GM18870 (cell line): Measurements from ENCODE around the gene MPV17L2.

Experiments
- ATAC-seq: cut with Tn5 transposase; IDR thresholded peaks from one replicate; pipeline ENCODE4 v1.9.1; 2021; ENCODE audit warnings: moderate library complexity; ENCODE audit not compliant: unreplicated experiment

MPV17L2 gene

DNA sequence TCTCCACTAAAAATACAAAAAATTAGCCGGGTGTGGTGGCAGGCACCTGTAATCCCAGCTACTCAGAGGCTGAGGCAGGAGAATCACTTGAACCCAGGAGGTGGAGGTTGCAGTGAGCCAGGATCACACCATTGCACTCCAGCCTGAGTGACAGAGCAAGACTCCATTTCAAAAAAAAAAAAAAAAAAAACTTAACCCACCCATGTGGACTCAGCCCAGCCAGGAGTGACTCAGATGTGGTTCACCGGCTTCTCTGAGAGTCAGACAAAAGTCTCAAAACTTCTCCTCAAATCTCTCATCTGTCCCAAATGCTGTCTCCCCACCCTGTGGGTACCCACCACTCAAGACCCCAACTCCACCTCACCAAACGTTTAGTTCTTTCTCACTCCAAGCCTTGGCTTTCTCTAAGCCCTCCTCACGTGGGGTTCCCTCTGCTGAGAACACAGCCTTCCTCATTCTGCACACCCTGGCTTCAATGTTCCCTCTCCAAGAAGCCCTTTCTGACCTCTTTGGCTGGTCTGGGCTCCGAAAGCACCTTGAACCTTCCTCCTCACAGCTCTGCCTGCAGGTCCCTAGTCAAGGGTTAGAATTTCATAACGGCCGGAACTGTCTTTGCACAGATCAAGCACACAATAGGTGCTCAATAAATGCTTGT, 21.9 kb downstream of the MPV17L2 start:
- ATAC-seq: no peak

DNA sequence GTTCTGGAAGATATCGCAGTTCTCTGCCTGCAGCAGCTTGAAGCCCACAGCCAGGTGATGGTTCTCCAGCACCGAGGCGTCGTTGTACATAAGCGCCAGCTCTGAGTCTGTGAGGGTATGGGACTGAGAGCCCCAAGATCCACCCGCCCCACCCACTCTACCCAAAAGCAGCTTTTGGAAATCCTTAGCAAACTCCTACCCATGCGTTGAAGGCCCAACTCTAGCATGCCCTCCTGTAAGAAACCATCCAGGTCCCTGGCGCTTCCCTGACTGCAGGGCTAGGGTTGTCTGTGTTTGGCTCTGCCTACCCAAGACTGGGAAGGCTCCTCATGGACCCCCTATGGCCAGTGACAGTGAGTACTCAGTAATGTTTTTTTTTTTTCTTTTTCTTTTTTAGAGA, 23.8 kb downstream of the MPV17L2 start:
- ATAC-seq: no peak

DNA sequence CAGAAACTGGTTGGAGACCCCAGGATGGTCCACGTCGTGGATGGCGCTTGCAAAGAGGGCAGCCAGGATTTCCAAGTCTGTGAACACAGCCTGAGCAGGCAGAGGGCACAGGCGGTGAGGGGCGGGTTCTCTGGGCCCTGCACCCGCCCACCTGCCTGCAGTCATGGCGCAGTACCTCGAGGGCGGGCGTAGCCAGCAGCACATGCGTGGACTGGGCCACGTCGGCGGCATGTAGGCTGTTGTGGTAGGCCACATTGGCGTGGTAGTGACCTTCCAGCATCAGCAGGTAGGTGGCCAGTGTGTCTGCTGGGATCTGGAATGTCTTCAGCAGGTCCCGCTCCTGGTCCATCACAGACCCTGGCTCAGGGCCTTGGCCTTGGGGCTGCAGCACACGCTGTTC, 25.1 kb downstream of the MPV17L2 start:
- no peak for ATAC-seq

DNA sequence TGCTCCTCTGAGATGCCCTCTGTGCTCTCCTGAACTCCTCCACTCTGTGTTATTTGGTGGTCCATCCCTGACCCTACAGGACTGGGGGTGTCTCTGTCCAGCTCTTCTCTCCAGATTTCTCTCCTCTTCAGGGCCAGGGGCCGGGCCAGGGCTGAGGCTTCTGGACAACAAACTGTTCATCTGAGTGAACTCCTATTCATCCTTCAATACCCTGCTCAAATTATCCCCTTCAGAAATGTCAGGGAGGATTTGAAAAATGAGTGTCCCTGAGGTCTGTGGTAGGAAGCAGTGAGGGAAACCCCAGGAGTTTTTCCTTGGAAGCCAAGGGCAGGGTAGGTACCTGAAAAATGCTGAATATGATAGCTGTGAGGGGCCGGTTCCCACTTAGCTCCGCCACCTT, 25.6 kb downstream of the MPV17L2 start:
- ATAC-seq: no peak

DNA sequence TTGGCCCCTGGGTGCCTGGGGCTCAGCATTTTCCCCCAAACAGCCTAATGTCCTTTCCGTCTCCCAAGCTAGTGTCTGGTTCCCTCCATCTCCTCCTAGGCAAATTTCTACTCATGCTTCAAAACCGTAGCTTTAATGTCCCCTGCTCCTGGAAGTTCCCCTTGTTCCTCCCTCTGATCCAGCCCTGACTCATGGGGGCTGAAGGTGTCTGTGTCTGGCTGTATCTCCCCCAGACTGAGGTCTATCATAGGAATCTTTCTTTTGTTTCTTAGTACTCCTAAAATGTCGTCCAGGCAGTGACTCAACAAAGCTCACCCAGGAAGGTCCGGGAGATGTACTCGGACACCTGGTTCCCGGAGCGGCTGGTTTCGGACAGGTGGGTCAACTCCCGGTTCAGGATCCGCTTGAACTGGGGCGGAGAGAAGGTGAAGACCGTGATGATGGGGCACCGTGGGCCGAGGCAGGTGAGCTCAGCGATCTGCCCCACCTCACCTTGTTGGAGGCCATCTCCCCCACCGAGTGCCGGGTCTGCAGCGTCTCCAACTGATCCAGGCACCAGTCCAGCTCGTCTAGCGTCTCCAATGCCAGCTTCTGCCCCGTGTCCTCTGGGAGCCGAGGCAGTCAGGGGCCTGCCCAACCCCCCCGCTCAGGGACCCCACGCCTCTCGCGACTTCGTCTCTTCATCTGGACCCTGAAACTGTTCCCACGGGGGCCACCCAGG, 27.1 kb downstream of the MPV17L2 start:
- no peak for ATAC-seq

DNA sequence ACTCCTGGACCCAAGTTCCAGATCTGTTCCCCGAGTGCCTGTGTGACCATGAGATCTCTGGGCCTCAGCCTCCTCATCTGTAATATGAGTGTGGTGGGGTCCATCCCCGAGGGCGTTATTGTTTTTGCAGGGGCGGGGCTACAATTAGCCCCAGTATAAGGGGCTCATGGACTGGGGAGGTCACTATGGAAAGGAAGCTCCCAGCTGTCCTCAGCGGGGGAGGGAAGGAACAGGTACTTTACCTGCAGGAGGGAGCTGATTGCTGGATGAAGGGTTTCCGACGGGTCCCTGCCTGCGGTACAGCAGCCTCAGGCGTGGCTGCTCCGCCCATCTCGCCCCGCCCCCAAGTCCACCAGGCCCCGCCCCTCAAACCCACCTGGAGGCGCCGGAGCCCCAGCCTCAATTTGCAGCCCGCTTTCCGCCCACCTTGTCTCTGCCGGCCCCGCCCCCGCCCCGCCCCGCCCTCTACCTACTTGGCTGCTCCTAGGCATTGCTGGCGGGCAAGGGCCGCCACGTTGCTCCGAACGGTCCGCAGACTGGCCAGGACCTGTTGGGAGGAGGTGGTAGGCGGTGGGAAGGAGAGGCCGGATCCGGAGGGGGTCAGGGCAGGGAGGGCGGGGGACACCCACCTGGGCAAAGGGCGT, 27.7 kb downstream of the MPV17L2 start:
- ATAC-seq: no peak

DNA sequence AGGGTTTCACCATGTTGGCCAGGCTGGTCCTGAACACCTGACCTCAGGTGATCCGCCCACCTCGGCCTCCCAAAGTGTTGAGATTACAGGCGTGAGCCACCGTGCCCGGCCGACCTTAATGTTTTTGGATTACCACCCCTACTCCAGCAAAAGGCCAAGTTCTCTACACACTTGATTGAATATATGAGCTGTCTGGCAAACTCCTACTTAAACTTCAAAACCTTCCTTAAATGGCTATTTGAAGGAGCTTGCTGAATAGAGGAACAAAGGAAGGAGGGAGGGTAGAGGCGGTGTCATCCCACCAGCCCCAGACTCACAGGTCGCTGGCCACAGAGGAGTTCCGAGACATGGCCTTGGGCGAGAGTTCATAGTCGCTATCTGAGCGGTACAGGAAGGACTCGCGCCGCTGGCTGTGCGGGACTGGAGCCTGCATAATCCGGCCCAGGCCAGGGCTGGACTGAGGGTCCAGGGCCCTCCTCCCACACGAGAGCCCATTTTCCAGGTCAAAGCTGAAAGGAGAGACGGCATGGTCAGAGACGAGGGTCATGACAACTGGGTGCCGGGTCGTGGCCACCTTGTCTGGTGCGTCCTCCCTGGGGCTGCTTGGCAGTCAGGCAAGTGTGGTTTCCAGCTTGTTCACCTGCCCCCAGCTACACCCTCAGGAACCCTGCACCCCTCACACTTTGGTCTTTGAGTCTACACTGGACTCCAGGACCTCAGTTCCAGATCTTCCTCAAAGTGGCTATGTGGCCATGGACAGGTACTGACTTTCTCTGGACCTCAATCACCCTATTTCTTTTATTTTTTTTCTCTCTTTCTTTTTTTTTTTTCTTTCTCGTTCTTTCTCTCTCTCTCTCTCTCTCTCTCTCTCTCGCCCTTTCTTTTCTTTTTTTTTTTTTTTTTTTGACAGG, 29.1 kb downstream of the MPV17L2 start:
- no peak for ATAC-seq

DNA sequence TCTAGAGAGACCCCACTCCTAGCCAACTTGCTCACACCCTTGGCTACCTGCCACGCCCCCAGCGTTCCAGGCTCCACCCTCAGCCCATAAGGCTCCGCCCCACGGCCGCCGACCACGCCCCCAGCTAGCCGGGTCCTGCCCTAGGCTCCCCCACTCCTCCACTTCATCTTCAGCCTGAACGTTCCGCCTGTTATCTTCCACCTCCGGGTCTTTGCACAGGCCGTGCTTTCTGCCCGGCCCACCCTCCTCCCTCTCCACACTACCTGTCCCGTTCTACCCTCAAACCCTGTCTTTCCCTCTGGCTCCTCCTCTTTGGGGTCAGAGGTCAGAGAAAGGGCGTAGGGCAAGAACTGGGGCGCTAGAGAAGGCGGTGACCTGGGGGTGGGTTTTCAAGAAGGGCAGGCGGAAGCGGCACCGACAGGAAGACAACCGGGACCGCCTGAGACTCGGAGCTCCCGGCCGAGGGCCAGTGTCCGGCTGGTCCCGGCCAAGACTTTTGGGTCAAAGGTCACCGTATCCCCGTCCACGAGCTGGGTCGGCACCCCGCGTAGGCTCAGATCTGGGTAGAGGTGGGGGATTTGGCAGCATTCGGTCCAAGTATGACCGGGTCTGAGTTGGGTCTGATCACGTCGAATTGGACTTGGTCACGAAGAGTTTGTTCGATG, 31.0 kb downstream of the MPV17L2 start:
- ATAC-seq: peak; percentile 13

DNA sequence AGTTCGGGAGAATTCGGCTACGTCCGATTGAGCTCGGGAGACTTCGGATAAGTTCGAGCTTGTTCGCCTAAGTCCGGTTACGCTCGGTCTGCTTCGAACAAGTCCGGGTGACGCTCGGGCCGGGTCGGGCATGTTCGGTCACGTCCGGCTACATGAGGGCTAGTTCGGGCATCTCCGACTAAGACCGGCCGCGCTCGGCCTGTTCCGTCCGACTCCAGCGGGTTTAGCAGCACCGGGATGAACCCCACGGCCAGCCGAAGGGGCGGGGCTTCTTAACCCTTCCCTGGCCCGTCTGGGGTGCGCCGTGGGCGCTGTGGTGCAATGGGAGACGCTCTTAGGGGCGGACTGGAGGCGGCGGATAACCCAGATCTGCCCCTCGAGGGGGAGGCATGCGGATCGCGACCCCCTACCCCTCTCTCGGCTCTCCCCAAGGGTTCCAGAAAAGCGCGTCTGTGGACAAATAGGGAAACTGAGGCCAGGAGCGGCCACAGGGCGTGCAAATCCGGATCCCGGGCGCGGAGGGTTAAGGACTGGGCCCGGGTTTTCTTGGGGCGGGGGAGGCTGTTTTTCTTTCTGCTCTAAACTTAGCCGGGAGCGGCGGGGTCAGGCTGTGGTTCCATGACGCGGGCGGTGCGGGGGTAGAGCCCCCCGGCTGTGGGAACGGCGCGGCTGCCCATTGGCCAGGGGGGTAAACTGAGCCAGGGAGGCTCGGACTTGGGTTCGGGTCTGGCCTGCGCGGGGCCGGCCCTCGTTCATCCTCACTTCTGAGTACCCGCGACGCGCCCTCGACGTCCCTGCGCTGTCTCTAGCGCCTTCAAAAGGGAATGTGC, 31.7 kb downstream of the MPV17L2 start:
- peak; percentile 77 for ATAC-seq

DNA sequence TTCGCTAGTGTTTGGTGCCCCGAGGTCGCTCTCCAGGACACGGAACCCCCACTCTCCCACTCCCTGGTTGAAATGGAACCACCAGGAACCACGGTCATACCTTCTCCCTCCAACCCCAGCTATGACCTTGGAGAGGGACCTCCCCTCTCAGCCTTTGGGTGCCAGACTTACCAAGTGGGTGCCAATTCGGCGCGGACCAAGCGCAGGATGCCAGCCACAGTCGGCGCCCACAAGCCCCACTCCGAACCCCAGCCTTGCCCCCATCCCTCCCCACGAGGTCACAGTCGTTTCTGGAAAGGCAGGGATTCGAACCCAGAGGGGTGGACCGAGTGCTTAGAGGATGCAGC, 32.3 kb downstream of the MPV17L2 start:
- no peak for ATAC-seq

DNA sequence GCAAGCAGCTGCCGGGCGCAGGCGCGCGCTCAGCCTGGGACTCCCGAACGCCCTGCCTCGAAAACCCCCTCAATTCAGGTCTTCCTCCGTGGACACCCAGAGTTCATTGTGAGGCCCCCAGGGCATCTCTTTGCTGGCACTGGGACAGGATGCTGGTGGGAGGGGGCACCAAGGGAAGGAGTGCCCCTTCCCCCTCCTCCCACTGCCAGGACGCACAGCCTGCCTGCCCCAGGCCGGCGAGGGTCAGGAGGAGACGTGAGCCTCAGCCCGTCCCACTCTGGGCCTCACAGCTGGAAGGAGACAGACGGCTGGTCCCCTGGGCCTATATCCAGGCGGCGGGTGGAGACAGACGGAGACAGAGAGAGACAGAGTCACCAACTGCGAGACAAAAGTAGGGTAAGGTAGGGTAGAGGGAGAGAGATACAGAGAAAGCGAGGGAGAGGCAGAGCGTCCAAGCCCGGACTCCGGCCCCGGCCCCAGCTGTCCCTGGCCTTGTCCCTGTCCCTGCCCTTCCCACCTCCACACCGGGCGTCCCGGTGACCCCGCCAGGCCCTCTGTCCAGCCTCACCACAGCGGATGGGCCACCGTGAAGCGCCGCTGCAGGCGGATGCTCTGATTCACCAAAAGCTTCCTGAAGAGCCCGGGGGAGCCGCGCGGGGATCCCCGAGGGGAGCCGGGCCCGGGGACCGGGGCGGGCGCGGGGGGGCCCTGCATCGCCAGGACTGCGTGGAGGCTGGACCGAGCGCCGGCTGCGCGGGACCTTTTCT, 32.9 kb downstream of the MPV17L2 start, which contains the start of gene PDE4C:
Gene PDE4C (minus strand): TSS at position 737 of the 767 bp plus-strand sequence. CDS start 23 bp downstream, at position 714.
- no peak for ATAC-seq

DNA sequence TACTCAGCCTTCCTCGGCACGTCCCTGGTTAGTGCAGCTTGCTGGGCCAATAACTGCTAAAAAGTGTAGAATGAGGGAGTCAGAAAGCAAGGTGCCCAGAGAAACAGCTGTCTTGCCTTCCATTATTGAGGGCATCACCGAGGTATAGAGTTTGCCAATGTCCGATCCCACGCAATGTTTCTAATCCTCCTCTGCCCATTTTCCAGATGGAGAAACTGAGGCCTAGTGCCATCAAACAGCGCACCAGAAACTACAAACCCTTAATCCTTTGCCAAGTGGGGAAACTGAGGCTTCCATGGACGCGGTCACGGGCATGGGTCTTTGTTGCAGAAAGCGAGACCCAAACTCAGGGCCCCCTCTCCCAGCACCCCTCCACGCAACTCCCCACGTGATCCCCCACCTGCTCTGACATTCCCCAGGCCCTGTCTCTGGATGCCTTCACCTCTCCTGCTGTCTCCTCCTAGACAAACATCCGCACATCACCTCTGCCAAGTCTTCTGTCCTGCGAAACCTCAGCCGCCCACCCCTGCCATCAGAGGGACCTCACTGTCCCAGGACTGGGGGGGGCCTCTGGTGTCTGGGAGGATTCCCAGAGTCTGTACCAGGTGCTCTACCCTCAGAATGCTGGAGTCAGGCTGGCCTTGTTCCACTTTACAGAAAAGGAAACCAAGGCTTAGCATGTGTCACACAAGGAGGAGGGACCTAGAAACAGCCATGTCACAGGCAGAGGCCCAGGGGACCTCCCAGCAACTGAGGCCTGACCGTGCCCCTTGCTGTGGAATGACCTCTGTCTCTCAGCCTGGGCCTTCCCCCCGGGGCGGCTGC, 34.1 kb downstream of the MPV17L2 start:
- no peak for ATAC-seq

DNA sequence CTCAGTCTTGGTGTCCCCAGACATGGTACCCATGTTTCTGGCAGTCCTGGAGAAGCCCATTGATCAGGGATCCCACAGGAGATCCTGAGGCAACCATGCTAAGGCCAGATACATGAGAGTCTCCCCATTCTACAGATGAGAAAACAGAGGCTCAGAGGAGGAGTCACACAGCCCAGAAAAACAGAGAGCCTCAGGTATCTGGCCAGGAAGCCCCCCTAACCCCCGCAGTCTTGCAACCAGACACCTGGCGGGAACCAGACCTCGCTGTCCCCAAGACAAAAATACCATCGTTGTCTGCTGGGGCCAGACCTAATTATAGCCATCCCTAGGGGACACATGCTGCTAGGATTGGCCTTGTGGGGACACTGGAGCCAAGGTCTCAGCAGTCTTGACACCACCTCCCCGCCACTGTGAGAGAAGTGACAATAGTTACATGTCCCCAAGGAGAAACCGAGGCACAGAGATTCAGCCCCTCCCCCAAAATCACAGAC, 34.8 kb downstream of the MPV17L2 start:
- no peak for ATAC-seq

DNA sequence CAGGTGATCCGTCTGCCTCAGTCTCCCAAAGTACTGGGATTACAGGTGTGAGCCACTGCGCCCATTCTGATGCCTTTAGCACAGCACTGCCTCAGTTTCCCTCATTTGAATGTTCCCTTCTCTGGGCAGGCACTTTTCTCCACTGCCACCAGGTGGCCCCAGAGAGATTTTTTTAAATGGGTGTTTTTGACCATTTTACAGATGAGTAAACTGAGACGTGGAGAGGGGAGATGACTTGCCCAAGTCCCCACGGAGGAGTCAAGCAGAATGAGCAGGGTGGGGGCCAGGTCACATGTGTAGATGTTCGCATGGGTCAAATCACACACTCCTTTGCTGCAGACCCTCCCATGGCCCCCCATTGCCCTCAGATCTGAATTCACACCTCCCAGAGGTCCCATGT, 36.5 kb downstream of the MPV17L2 start:
- ATAC-seq: no peak

DNA sequence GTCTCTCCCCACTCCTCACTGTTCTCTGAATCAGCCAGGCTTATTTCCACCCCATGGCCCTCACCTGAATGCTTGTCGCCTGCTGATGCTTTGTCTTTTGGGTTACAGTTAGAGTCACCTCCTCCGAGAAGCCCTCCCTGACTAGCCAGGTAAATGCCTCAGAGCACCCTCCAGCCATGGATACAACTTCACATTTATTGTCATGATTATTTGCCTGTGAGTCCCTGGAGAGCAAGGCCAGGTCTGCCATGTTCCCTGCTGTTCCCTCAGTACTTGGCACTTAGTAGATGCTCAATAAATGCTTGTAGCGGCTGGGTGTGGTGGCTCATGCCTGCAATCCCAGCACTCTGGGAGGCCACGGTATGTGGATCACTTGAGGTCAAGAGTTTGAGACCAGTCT, 36.9 kb downstream of the MPV17L2 start:
- no peak for ATAC-seq

DNA sequence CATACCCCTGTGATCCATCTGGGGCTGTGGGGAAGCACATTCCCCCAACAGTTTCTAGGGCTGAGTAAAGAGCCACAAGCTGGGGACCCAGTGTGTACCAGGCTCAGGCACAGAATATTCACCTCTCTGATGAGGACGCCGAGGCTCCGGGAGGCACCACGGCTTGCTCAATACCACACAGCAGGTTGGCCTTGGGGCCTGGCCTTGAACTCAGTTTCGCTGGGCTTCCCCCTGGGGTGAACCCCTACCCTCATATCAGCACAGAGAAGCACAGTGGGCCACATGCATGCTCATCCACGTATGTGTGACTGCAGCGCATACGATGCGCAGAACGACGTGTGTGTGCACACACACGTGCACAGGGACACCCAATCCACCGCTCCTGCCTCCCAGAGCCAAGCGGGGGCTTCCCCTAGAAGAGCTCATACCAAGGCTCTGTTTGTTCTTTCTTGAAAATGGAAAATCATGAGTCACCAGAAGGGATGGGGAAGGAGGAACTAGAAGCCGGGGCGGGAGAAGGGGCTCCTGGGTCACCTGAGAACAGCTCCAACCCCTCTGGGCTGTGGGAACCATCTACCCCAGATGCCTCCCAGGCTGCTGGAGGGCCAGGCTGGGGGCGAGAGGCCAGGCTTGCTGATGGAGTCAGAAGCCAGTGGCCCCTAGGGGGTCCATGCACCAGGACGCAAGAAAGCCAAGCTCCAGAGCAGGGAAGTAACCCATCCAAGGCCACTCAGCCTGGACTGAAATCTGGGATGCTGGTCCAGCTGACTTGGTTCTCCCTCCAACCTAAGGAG, 38.1 kb downstream of the MPV17L2 start:
- ATAC-seq: no peak

DNA sequence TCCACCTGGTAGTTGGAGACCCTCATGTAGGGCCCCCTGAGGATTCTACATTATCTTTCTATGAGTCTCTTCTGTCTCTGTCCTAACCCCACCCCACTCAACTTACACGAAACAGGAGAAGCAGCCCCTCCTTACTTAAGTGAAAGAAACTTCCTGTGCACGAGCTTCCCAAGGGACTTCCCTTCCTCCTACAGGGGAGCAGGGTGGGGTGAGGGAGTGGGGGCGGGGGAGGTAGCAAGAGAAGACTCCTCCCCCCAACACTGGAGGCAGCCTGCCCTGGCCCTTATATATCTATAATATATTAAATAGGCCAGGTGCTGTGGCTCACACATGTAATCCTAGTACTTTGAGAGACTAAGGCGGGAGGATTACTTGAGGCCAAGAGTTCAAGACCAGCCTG, 38.8 kb downstream of the MPV17L2 start:
- no peak for ATAC-seq
